Activated B cell treated with CpG ODN at 0.5 μM for 24 hours (primary cell): ENCODE data around the gene NPM1. TPM values are rescaled to one million over a fixed set of nuclear protein-coding genes. Genes with fewer than 3 reads are reported as not detected.

Experiments used
- ATAC-seq: fragments of 200-7000 bp; cut with Tn5 transposase; one replicate; pipeline ENCODE4 v1.10.0; 2021; ENCODE audit warnings: low read depth, mild to moderate bottlenecking, moderate library complexity
- CTCF ChIA-PET: fragments of 350-600 bp; sonication (Branson Sonifier 250); formaldehyde crosslinking; loops from one replicate; lab custom pipeline; 2021; ENCODE audit warnings: antibody characterized with exemption; lab: Charles Lee
- POLR2A ChIA-PET: fragments of 350-600 bp; sonication (Branson Sonifier 250); formaldehyde crosslinking; loops from one replicate; lab custom pipeline; 2021; ENCODE audit warnings: antibody characterized with exemption; lab: Charles Lee
- DNase-seq: peaks from one replicate; pipeline ENCODE4 v3.0.0; 2022
- H3K27ac Mint-ChIP-seq: one replicate; pipeline ENCODE4 v1.8.0; 2020; ENCODE audit warnings: mixed read lengths
- H3K27me3 Mint-ChIP-seq: one replicate; pipeline ENCODE4 v1.8.0; 2021; ENCODE audit warnings: mixed read lengths
- H3K36me3 Mint-ChIP-seq: one replicate; pipeline ENCODE4 v1.8.0; 2021; ENCODE audit warnings: low read depth, mixed read lengths
- H3K4me1 Mint-ChIP-seq: one replicate; pipeline ENCODE4 v1.8.0; 2021; ENCODE audit warnings: mixed read lengths
- H3K4me3 Mint-ChIP-seq: one replicate; pipeline ENCODE4 v1.8.0; 2020; ENCODE audit warnings: mild to moderate bottlenecking, mixed read lengths
- H3K9me3 Mint-ChIP-seq: one replicate; pipeline ENCODE4 v1.8.0; 2020; ENCODE audit warnings: mixed read lengths
- intact Hi-C: fragments of 100-400 bp; cut with micrococcal nuclease; formaldehyde crosslinking; loops from one replicate; pipeline ENCODE4 v1.15.1; 2024
- total RNA-seq: library from RNA; stranded (reverse); gene quantifications from 2 replicates; pipeline ENCODE4 v1.2.3, GENCODE V29; 2022
- TF ChIP-seq, protein P1 (sequence below): fragments of 200-600 bp; IDR thresholded peaks from one replicate; pipeline ENCODE4 v1.8.0; 2022; ENCODE audit warnings: antibody characterized with exemption, mild to moderate bottlenecking

The NPM1 gene
- total RNA-seq, 1 donor from 2014 or later, result 1,505 TPM

DNA sequence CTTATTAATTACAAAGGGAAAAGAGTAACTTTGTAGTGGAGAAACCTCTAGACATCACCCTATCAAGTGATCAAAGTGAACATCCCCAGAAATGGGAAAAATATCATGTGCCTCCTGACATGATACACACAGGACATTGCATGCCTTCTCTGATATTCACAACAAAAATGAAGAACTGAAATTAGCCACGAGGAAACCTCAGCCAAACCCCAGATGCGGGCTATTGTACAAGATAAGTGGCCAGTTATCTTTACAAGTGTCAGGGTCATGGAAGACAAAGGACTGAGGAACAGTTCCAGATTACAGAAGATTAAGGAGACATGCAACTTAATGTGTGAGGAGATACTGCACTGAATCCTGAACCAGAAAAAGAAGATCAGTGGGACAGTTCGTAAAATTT lies 23.8 kb upstream of the NPM1 start:
- no peak for ATAC-seq
- no peak for DNase-seq
- POLR2A ChIA-PET, result no interaction called here
- H3K36me3 Mint-ChIP-seq, result no peaks in the 10 kb centered on the region
- CTCF ChIA-PET, result no interaction called here
- intact Hi-C loops, result no loop called here
- H3K27me3 Mint-ChIP-seq, result peaks cover 12% of the 10 kb centered on the region
- no peak overlapping the region for H3K4me3 Mint-ChIP-seq
- no peaks in the 10 kb centered on the region for H3K9me3 Mint-ChIP-seq
- TF ChIP-seq, protein P1, sequence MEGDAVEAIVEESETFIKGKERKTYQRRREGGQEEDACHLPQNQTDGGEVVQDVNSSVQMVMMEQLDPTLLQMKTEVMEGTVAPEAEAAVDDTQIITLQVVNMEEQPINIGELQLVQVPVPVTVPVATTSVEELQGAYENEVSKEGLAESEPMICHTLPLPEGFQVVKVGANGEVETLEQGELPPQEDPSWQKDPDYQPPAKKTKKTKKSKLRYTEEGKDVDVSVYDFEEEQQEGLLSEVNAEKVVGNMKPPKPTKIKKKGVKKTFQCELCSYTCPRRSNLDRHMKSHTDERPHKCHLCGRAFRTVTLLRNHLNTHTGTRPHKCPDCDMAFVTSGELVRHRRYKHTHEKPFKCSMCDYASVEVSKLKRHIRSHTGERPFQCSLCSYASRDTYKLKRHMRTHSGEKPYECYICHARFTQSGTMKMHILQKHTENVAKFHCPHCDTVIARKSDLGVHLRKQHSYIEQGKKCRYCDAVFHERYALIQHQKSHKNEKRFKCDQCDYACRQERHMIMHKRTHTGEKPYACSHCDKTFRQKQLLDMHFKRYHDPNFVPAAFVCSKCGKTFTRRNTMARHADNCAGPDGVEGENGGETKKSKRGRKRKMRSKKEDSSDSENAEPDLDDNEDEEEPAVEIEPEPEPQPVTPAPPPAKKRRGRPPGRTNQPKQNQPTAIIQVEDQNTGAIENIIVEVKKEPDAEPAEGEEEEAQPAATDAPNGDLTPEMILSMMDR, result no peak
- no peak overlapping the region for H3K27ac Mint-ChIP-seq
- peaks cover 7% of the 10 kb centered on the region for H3K4me1 Mint-ChIP-seq

DNA sequence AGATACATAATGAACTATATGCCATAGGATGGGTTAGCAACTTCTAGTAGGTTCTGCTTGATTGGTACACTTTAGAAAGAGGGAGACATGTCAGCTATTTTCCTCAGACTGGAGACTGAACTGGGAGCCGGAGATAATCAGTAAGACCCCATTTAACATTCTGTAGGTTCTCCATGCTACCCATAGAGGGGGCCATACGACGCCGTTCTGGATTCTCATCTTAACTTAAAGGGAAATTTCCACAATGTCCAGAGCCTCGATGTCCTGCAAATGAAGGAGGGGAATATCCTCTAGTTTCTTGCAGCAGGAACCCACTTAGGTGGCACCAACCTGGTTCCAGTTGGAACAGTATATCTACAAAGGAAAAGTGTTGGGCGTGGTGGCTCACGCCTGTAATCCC lies 22.3 kb upstream of the NPM1 start:
- H3K4me1 Mint-ChIP-seq, result peaks cover 7% of the 10 kb centered on the region
- CTCF ChIA-PET, result no interaction called here
- H3K9me3 Mint-ChIP-seq, result no peaks in the 10 kb centered on the region
- intact Hi-C loops, result no loop called here
- ATAC-seq (no peak), DNase-seq (no peak)
- TF ChIP-seq, protein P1, result no peak
- peaks cover 14% of the 10 kb centered on the region for H3K27me3 Mint-ChIP-seq
- H3K4me3 Mint-ChIP-seq, result no peak overlapping the region
- POLR2A ChIA-PET, result no interaction called here
- H3K27ac Mint-ChIP-seq, result no peak overlapping the region
- no peaks in the 10 kb centered on the region for H3K36me3 Mint-ChIP-seq

DNA sequence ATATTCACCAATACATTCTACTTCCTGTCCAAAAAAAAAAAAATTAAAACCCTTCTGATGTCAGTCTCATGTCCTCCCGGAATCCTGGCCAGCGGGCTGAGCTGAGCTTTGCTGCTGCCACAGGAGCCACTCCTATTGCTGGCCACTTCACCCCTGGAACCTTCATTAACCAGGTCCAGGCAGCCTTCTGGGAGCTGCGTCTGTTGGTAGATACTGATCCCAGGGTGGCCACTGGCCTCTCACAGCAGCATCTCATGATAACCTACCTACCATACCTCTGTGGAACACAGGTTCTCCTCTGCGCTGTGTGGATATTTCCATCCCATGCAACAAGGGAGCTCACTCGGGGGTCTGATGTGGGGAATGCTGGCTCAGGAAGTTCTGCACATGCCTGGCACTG lies 21.0 kb upstream of the NPM1 start:
- Mint-ChIP-seq H3K9me3 (no peaks in the 10 kb centered on the region), H3K27me3 (peaks cover 19% of the 10 kb centered on the region), H3K4me3 (no peak overlapping the region), H3K36me3 (no peaks in the 10 kb centered on the region), H3K27ac (no peak overlapping the region), H3K4me1 (peaks cover 7% of the 10 kb centered on the region)
- no peak for ATAC-seq
- TF ChIP-seq, protein P1, result no peak
- ChIA-PET CTCF (no interaction called here), POLR2A (interaction anchor here (0.6 to 2.0 kb wide), 2 partner anchors 9 to 21 kb away, joined by 3 to 7 read pairs; partner anchors contain the start of gene NPM1)
- intact Hi-C loops, result no loop called here
- no peak for DNase-seq

DNA sequence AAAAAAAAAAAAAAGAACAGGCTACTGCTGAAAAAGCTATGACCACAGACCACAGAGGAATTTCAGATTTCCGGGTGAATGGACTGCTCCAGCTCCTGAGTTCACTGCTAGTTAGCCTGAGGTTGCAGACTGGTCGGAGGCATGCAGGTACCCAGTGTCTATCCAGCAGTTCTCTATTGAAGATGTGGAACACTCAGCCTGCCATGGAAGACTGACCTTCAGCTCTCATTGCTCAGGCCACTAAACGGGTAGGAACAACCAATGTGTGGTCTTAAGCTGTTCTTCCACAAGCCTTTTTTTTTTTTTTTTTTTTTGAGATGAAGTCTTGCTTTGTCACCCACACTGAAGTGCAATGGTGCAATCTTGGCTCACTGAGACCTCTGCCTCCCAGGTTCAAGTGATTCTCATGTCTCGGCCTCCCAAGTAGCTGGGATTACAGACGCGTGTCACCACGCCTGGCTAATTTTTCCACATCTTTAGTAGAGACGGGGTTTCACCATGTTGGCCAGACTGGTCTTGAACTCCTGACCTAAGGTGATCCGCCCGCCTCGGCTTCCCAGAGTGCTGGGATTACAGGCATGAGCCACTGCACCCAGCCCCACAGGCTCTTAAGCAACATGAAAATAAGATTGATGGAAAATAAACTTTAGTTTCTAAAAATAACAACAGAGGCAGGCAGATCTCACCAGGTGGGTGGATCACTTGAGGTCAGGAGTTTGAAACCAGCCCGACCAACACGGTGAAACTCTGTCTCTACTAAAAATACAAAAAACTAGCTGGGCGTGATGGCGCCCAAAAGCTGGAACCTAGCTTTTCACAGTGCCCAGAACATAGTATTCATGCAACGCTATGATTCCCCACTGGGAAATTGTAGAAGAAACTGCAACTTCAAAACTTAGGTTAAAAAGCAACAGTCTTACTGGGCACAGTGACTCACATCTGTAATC lies 20.0 kb upstream of the NPM1 start:
- no peak overlapping the region for H3K27ac Mint-ChIP-seq

DNA sequence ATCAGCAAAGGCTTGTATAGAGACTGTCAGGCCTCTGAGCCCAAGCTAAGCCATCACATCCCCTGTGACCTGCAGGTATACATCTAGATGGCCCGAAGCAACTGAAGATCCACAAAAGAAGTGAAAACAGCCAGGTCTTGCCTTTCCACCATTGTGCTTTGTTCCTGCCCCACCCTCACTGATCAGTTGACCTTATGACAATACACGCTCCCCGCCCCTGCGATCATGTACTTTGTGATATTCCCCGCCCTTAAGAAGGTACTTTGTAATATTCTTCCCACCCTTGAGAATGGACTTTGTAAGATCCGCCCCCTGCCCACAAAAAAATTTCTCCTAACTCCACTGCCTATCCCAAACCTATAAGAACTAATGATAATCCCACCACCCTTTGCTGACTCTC lies 18.6 kb upstream of the NPM1 start:
- peaks cover under 1% of the 10 kb centered on the region for H3K4me1 Mint-ChIP-seq
- intact Hi-C loops, result no loop called here
- H3K36me3 Mint-ChIP-seq, result no peaks in the 10 kb centered on the region
- ChIA-PET CTCF (no interaction called here), POLR2A (no interaction called here)
- no peak overlapping the region for H3K27ac Mint-ChIP-seq
- H3K9me3 Mint-ChIP-seq, result no peaks in the 10 kb centered on the region
- no peak for ATAC-seq
- H3K4me3 Mint-ChIP-seq, result no peak overlapping the region
- DNase-seq, result no peak
- H3K27me3 Mint-ChIP-seq, result peaks cover 17% of the 10 kb centered on the region
- TF ChIP-seq, protein P1, result no peak

More for the DNA sequence above, 20.0 kb upstream of the NPM1 start:
- H3K36me3 Mint-ChIP-seq, result no peaks in the 10 kb centered on the region
- H3K4me1 Mint-ChIP-seq, result peaks cover 7% of the 10 kb centered on the region
- H3K9me3 Mint-ChIP-seq, result no peaks in the 10 kb centered on the region
- TF ChIP-seq, protein P1, result no peak
- H3K27me3 Mint-ChIP-seq, result peaks cover 19% of the 10 kb centered on the region
- DNase-seq (no peak), ATAC-seq (no peak)
- no peak overlapping the region for H3K4me3 Mint-ChIP-seq
- POLR2A ChIA-PET, result interaction anchor here (0.6 to 2.0 kb wide), 3 partner anchors 8 to 639 kb away, joined by 3 to 7 read pairs (median 5); partner anchors contain the start of gene NPM1
- intact Hi-C loops, result no loop called here
- CTCF ChIA-PET, result interaction anchor here (0.5 kb wide), 1 partner anchor 1338 kb away, joined by 3 read pairs; no protein-coding TSS in a partner anchor
